Activated CD4-positive, alpha-beta T cell treated with anti-CD3 and anti-CD28 coated beads for 36 hours (primary cell): ENCODE measurements around the gene CCDC61. TPM values are rescaled to one million over a fixed set of nuclear protein-coding genes. Genes with fewer than 3 reads are reported as not detected.

Experiments used
- ATAC-seq: fragments of 200-7000 bp; cut with Tn5 transposase; one replicate; pipeline ENCODE4 v1.10.0; 2021; ENCODE audit warnings: mild to moderate bottlenecking, moderate library complexity
- CTCF ChIA-PET: fragments of 350-600 bp; sonication (Branson Sonifier 250); formaldehyde crosslinking; loops from one replicate; lab custom pipeline; 2021; ENCODE audit warnings: antibody characterized with exemption; lab: Charles Lee
- POLR2A ChIA-PET: fragments of 350-600 bp; sonication (Branson Sonifier 250); formaldehyde crosslinking; loops from one replicate; lab custom pipeline; 2021; ENCODE audit warnings: antibody characterized with exemption, inconsistent platforms; lab: Charles Lee
- DNase-seq: peaks from one replicate; pipeline ENCODE4 v3.0.0-alpha.2; 2020
- H3K27ac Mint-ChIP-seq: one replicate; pipeline ENCODE4 v1.8.0; 2021; ENCODE audit warnings: mixed read lengths
- H3K27me3 Mint-ChIP-seq: one replicate; pipeline ENCODE4 v1.8.0; 2021; ENCODE audit warnings: mixed read lengths
- H3K36me3 Mint-ChIP-seq: one replicate; pipeline ENCODE4 v1.8.0; 2021; ENCODE audit warnings: low read depth, mixed read lengths
- H3K4me1 Mint-ChIP-seq: one replicate; pipeline ENCODE4 v1.8.0; 2021; ENCODE audit warnings: mixed read lengths
- H3K4me3 Mint-ChIP-seq: one replicate; pipeline ENCODE4 v1.8.0; 2021; ENCODE audit warnings: mild to moderate bottlenecking, moderate library complexity, mixed read lengths
- H3K9me3 Mint-ChIP-seq: one replicate; pipeline ENCODE4 v1.8.0; 2021; ENCODE audit warnings: low read depth, mixed read lengths
- intact Hi-C, 2 experiments: fragments of 100-400 bp; cut with DNase I in 1 of 2; cut with micrococcal nuclease in 1 of 2; formaldehyde crosslinking; loops; one replicate each; pipeline versions ENCODE4 v1.14.2 to v1.15.1; 2022 to 2024; cut with DNase I, micrococcal nuclease
- total RNA-seq, 2 experiments: library from RNA; stranded (reverse); gene quantifications; one replicate each; pipeline ENCODE4 v1.2.3, GENCODE V29; 2021

The CCDC61 gene
- total RNA-seq, 2 experiments from 2014 or later, result 22.4 to 26.2 TPM

DNA sequence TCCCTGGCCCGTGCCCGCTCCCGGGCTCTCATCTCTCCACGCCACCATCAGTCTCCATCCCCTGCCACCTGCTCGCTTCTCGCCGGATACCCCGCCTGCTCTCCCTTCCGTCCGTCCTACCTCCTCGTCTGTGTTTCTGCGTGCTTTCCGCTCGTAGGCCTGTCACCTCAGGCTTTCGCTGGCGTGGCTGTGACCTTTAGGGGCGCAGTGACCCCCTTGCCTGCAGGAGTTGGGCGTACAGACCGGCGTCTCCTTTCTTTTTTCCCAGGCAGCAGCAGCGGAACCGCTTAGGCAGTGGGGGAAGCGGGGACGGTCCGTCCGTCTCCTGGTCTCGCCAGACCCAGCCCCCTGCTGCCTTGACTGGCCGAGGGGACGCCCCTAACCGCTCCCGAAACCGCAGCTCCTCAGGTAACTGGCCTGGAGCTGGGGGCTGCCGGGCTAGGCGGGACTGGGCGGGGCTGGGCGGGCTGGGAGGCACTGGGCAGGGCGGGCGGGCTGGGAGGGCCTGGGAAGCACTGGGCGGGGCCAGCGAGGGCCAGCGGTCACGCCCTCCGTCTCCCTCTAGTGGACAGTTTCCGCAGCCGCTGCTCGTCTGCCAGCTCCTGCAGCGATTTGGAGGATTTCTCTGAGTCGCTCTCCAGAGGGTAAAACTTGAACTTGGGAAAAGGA, 21.3 kb downstream of the CCDC61 start:
- Mint-ChIP-seq H3K9me3 (no peaks in the 10 kb centered on the region), H3K4me1 (peaks cover 16% of the 10 kb centered on the region), H3K27me3 (peaks cover 14% of the 10 kb centered on the region), H3K27ac (no peak overlapping the region), H3K4me3 (peak overlapping the region; percentile 66), H3K36me3 (peaks cover 9% of the 10 kb centered on the region)
- peak; percentile 90 for DNase-seq
- POLR2A ChIA-PET, result interaction anchor here (0.5 kb wide), 1 partner anchor 131 kb away, joined by 3 read pairs; the partner anchor contains the start of gene IGFL2
- CTCF ChIA-PET, result interaction anchor here (0.6 to 2.4 kb wide), 18 partner anchors 8 to 228 kb away, joined by 3 to 10 read pairs (median 4); partner anchors contain the start of genes CCDC61 and IRF2BP1
- intact Hi-C loops, result loop anchor here (1.0 to 10.0 kb wide), 9 partner anchors 15 to 247 kb away; partner anchors contain the start of genes CCDC61 (in 1 of the 2), DMWD (in 1 of the 2), MYPOP (in 1 of the 2) and RSPH6A (in 1 of the 2)
- peak; percentile 73 for ATAC-seq

DNA sequence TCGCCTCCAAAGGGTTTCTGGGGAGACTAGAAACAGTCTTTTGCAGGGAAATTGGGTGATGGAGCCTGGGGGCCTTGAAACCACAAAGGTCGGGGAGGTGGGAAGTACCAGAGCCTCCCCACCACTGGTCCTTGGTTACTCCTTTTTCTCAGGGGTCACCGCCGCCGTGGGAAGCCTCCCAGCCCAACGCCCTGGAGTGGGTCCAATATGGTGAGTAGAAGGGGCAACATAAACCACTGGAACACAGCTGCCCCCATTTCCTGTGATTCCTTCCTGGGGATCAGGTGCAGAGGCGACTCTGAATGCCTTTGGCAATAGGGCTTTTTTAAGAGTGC, 21.8 kb downstream of the CCDC61 start:
- DNase-seq (no peak), ATAC-seq (no peak)
- peaks cover 16% of the 10 kb centered on the region for H3K4me1 Mint-ChIP-seq
- intact Hi-C loops, result loop anchor here (2.0 to 10.0 kb wide), 2 partner anchors 200 to 202 kb away; partner anchors contain the start of gene RSPH6A (in 1 of the 2)
- H3K27me3 Mint-ChIP-seq, result peaks cover 16% of the 10 kb centered on the region
- peaks cover 9% of the 10 kb centered on the region for H3K36me3 Mint-ChIP-seq
- H3K9me3 Mint-ChIP-seq, result no peaks in the 10 kb centered on the region
- CTCF ChIA-PET, result interaction anchor here (0.6 to 2.4 kb wide), 18 partner anchors 8 to 229 kb away, joined by 3 to 10 read pairs (median 4); partner anchors contain the start of genes CCDC61 and IRF2BP1
- peak overlapping the region; percentile 36 for H3K4me3 Mint-ChIP-seq
- H3K27ac Mint-ChIP-seq, result no peak overlapping the region
- POLR2A ChIA-PET, result interaction anchor here (0.5 kb wide), 1 partner anchor 131 kb away, joined by 3 read pairs; the partner anchor contains the start of gene IGFL2

GRCh38 chr19:46017874-46018675, 22.8 kb downstream of the CCDC61 start:
- Mint-ChIP-seq H3K27ac (no peak overlapping the region), H3K4me3 (no peak overlapping the region), H3K4me1 (peaks cover 16% of the 10 kb centered on the region), H3K27me3 (peaks cover 16% of the 10 kb centered on the region), H3K36me3 (peaks cover 9% of the 10 kb centered on the region), H3K9me3 (no peaks in the 10 kb centered on the region)
- ATAC-seq (no peak), DNase-seq (no peak)
- POLR2A ChIA-PET, result no interaction called here
- intact Hi-C loops, result loop anchor here (2.0 to 10.0 kb wide), 2 partner anchors 201 to 203 kb away; partner anchors contain the start of gene RSPH6A (in 1 of the 2)
- CTCF ChIA-PET, result interaction anchor here (1.0 to 2.6 kb wide), 7 partner anchors 9 to 192 kb away, joined by 3 to 12 read pairs (median 5); no protein-coding TSS in a partner anchor

DNA sequence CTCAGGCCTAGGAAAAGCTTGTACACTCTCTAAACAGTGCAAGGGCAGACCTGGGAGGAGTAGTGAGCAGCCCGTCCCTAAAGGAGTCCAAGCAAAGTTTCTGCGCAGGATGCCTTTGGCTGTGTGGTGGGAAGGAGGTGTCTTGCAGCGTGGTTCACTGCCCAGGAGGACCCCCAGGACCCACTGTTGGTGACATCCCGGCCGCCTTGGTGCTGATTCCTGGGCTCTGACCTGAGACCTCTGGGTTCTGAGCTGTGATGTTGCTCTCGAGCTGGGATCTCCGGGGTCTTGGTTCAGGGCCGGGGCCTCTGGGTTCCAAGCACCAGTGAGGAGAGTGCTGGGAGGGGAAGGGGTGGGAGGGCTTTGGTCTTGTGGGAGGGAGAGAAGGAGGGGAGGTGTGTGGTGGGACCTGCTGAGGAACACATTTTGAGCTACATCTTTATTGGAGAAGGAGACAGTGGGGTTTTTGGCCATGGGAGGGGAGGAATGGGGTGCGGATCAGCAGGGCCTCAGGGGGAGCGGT, 23.5 kb downstream of the CCDC61 start:
- Mint-ChIP-seq H3K9me3 (no peaks in the 10 kb centered on the region), H3K4me1 (peaks cover 16% of the 10 kb centered on the region), H3K4me3 (no peak overlapping the region), H3K36me3 (peaks cover 9% of the 10 kb centered on the region), H3K27ac (no peak overlapping the region), H3K27me3 (peaks cover 19% of the 10 kb centered on the region)
- DNase-seq, result no peak
- intact Hi-C loops, result loop anchor here in 1 of 2 experiments (10.0 kb wide), 1 partner anchor 204 kb away; the partner anchor contains the start of gene RSPH6A
- CTCF ChIA-PET, result interaction anchor here (1.0 to 2.6 kb wide), 3 partner anchors 9 to 115 kb away, joined by 3 to 12 read pairs (median 7); no protein-coding TSS in a partner anchor
- POLR2A ChIA-PET, result interaction anchor here (0.5 kb wide), 1 partner anchor 8 kb away, joined by 3 read pairs; no protein-coding TSS in a partner anchor
- ATAC-seq, result no peak

GRCh38 chr19:46019270-46019669, 24.0 kb downstream of the CCDC61 start:
- Mint-ChIP-seq H3K4me3 (no peak overlapping the region), H3K36me3 (peaks cover 9% of the 10 kb centered on the region), H3K9me3 (no peaks in the 10 kb centered on the region), H3K27ac (no peak overlapping the region), H3K27me3 (peaks cover 23% of the 10 kb centered on the region), H3K4me1 (peaks cover 16% of the 10 kb centered on the region)
- ATAC-seq (no peak), DNase-seq (no peak)
- CTCF ChIA-PET, result interaction anchor here (1.0 to 2.6 kb wide), 2 partner anchors 9 to 71 kb away, joined by 3 to 12 read pairs; no protein-coding TSS in a partner anchor
- intact Hi-C loops, result loop anchor here in 1 of 2 experiments (10.0 kb wide), 1 partner anchor 204 kb away; the partner anchor contains the start of gene RSPH6A
- POLR2A ChIA-PET, result no interaction called here

DNA sequence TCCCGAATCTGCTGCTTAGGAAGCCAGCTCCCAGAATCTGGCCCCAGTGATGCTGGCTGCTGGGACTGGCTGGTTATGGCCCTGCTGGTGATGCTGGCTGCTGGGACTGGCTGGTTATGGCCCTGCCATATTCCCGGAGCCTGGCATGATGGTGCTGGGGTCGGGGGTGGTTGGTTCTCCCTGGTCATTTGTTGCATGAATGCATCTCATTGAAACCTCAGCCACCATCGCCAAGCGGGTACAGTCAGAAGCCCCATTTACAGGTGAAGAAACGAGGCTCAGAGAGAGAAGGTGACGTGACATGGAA, 25.5 kb downstream of the CCDC61 start:
- peaks cover 10% of the 10 kb centered on the region for H3K4me1 Mint-ChIP-seq
- intact Hi-C loops, result no loop called here
- POLR2A ChIA-PET, result no interaction called here
- H3K4me3 Mint-ChIP-seq, result no peak overlapping the region
- H3K27me3 Mint-ChIP-seq, result peaks cover 14% of the 10 kb centered on the region
- DNase-seq (no peak), ATAC-seq (no peak)
- H3K36me3 Mint-ChIP-seq, result peaks cover 3% of the 10 kb centered on the region
- CTCF ChIA-PET, result interaction anchor here (0.6 to 2.6 kb wide), 2 partner anchors 7 to 103 kb away, joined by 3 to 12 read pairs; no protein-coding TSS in a partner anchor
- no peak overlapping the region for H3K27ac Mint-ChIP-seq
- no peaks in the 10 kb centered on the region for H3K9me3 Mint-ChIP-seq

- intact Hi-C loops, result no loop called here
- POLR2A ChIA-PET, result no interaction called here
- Mint-ChIP-seq H3K27ac (no peak overlapping the region), H3K27me3 (peaks cover 13% of the 10 kb centered on the region), H3K36me3 (peaks cover 3% of the 10 kb centered on the region), H3K9me3 (no peaks in the 10 kb centered on the region), H3K4me3 (no peak overlapping the region), H3K4me1 (peaks cover 14% of the 10 kb centered on the region)
- DNase-seq (no peak), ATAC-seq (no peak)
- CTCF ChIA-PET, result no interaction called here
These were observed 26.3 kb downstream of the CCDC61 start for GRCh38 chr19:46021531-46022041.

GRCh38 chr19:46022061-46022430, 26.8 kb downstream of the CCDC61 start:
- intact Hi-C loops, result no loop called here
- peaks cover under 1% of the 10 kb centered on the region for H3K36me3 Mint-ChIP-seq
- no peak overlapping the region for H3K4me3 Mint-ChIP-seq
- no peak for ATAC-seq
- POLR2A ChIA-PET, result no interaction called here
- no peak for DNase-seq
- peaks cover 13% of the 10 kb centered on the region for H3K27me3 Mint-ChIP-seq
- H3K9me3 Mint-ChIP-seq, result no peaks in the 10 kb centered on the region
- no peak overlapping the region for H3K27ac Mint-ChIP-seq
- H3K4me1 Mint-ChIP-seq, result peaks cover 15% of the 10 kb centered on the region
- CTCF ChIA-PET, result no interaction called here

GRCh38 chr19:46022431-46023310, 27.4 kb downstream of the CCDC61 start, which contains the start of gene PGLYRP1:
TSS of gene PGLYRP1 (minus strand) at chr19:46023053. CDS start at chr19:46023021, 32 bp downstream.
- intact Hi-C loops, result no loop called here
- H3K36me3 Mint-ChIP-seq, result no peaks in the 10 kb centered on the region
- H3K4me3 Mint-ChIP-seq, result no peak within 1 kb of the TSS
- no peak for DNase-seq
- POLR2A ChIA-PET, result no interaction called here
- ATAC-seq, result no peak
- H3K27ac Mint-ChIP-seq, result no peak within 1 kb of the TSS
- peaks cover 13% of the 10 kb centered on the region for H3K27me3 Mint-ChIP-seq
- CTCF ChIA-PET, result interaction anchor here (1.3 kb wide), 1 partner anchor 242 kb away, joined by 3 read pairs; no protein-coding TSS in a partner anchor
- H3K9me3 Mint-ChIP-seq, result no peaks in the 10 kb centered on the region
- peaks cover 15% of the 10 kb centered on the region for H3K4me1 Mint-ChIP-seq

- peaks cover 15% of the 10 kb centered on the region for H3K4me1 Mint-ChIP-seq
- CTCF ChIA-PET, result interaction anchor here (1.3 kb wide), 1 partner anchor 241 kb away, joined by 3 read pairs; no protein-coding TSS in a partner anchor
- ATAC-seq (no peak), DNase-seq (no peak)
- intact Hi-C loops, result no loop called here
- POLR2A ChIA-PET, result interaction anchor here (0.7 kb wide), 1 partner anchor 14 kb away, joined by 6 read pairs; no protein-coding TSS in a partner anchor
- H3K4me3 Mint-ChIP-seq, result no peak overlapping the region
- no peaks in the 10 kb centered on the region for H3K36me3 Mint-ChIP-seq
- no peaks in the 10 kb centered on the region for H3K9me3 Mint-ChIP-seq
- H3K27ac Mint-ChIP-seq, result no peak overlapping the region
- peaks cover 13% of the 10 kb centered on the region for H3K27me3 Mint-ChIP-seq
These were observed 28.1 kb downstream of the CCDC61 start for GRCh38 chr19:46023311-46023779.
